ENCODE results near the gene KDM5C.
A peak's percentile ranks its signal among the peaks of the same experiment; 100 is the strongest.

DNA sequence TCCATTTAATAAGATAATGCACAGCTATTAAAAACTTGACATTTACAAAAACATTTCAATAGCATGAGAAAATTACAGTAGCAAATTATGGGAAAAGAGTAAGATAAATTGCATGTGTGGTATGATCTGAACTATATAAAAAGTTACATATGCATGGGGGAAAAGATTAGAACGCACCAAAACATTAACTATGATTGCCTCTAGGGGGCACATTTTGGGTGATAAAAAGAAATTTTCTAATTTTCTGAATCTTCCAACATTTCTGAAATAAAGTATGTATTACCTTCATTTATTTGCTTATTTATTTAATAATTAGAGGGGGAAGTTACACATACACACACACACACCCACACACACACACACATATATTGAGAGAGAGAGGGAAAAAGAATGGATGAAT is 19.6 kb upstream of the KDM5C start:
- TF ChIP-seq, protein P1, sequence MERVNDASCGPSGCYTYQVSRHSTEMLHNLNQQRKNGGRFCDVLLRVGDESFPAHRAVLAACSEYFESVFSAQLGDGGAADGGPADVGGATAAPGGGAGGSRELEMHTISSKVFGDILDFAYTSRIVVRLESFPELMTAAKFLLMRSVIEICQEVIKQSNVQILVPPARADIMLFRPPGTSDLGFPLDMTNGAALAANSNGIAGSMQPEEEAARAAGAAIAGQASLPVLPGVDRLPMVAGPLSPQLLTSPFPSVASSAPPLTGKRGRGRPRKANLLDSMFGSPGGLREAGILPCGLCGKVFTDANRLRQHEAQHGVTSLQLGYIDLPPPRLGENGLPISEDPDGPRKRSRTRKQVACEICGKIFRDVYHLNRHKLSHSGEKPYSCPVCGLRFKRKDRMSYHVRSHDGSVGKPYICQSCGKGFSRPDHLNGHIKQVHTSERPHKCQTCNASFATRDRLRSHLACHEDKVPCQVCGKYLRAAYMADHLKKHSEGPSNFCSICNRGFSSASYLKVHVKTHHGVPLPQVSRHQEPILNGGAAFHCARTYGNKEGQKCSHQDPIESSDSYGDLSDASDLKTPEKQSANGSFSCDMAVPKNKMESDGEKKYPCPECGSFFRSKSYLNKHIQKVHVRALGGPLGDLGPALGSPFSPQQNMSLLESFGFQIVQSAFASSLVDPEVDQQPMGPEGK (CRISPR knock-in tag; IDR thresholded peaks at IDR 0.05; ENCODE audit: borderline replicate concordance) = no peak
- TF ChIP-seq, protein P2, sequence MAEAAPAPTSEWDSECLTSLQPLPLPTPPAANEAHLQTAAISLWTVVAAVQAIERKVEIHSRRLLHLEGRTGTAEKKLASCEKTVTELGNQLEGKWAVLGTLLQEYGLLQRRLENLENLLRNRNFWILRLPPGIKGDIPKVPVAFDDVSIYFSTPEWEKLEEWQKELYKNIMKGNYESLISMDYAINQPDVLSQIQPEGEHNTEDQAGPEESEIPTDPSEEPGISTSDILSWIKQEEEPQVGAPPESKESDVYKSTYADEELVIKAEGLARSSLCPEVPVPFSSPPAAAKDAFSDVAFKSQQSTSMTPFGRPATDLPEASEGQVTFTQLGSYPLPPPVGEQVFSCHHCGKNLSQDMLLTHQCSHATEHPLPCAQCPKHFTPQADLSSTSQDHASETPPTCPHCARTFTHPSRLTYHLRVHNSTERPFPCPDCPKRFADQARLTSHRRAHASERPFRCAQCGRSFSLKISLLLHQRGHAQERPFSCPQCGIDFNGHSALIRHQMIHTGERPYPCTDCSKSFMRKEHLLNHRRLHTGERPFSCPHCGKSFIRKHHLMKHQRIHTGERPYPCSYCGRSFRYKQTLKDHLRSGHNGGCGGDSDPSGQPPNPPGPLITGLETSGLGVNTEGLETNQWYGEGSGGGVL (CRISPR knock-in tag; IDR thresholded peaks at IDR 0.05) = no peak
- TF ChIP-seq, protein P3, sequence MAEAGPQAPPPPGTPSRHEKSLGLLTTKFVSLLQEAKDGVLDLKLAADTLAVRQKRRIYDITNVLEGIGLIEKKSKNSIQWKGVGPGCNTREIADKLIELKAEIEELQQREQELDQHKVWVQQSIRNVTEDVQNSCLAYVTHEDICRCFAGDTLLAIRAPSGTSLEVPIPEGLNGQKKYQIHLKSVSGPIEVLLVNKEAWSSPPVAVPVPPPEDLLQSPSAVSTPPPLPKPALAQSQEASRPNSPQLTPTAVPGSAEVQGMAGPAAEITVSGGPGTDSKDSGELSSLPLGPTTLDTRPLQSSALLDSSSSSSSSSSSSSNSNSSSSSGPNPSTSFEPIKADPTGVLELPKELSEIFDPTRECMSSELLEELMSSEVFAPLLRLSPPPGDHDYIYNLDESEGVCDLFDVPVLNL (CRISPR knock-in tag; IDR thresholded peaks at IDR 0.05; ENCODE audit: low read depth) = no peak
- TF ChIP-seq ZNF766 (CRISPR knock-in tag; conservative IDR thresholded peaks at IDR 0.05) = no peak
- no peak for TF ChIP-seq NFYB (IDR thresholded peaks at IDR 0.05; ENCODE audit: extremely low read depth, insufficient read length)
- TF ChIP-seq, protein P4, sequence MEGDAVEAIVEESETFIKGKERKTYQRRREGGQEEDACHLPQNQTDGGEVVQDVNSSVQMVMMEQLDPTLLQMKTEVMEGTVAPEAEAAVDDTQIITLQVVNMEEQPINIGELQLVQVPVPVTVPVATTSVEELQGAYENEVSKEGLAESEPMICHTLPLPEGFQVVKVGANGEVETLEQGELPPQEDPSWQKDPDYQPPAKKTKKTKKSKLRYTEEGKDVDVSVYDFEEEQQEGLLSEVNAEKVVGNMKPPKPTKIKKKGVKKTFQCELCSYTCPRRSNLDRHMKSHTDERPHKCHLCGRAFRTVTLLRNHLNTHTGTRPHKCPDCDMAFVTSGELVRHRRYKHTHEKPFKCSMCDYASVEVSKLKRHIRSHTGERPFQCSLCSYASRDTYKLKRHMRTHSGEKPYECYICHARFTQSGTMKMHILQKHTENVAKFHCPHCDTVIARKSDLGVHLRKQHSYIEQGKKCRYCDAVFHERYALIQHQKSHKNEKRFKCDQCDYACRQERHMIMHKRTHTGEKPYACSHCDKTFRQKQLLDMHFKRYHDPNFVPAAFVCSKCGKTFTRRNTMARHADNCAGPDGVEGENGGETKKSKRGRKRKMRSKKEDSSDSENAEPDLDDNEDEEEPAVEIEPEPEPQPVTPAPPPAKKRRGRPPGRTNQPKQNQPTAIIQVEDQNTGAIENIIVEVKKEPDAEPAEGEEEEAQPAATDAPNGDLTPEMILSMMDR (IDR thresholded peaks at IDR 0.05 in 2 of 3, conservative IDR thresholded peaks at IDR 0.05 in 1 of 3; ENCODE audit: insufficient read depth in 2 of 3, low read depth in 1 of 3, low read length in 3 of 3) = peak in 2 of 3 experiments; percentile 6 to 35; a peak in 2 of 6 replicates
- no peak for TF ChIP-seq SETDB1 (IDR thresholded peaks at IDR 0.05; ENCODE audit: low read length)
